ENCODE measurements around the gene BRSK2. TPM values are rescaled to one million over a fixed set of nuclear protein-coding genes. Genes with fewer than 3 reads are reported as not detected.

Gene BRSK2
- total RNA-seq, 3 donors from 2014 or later: 0.53 to 0.94 (median 0.76) TPM

- no peak overlapping the region for H3K4me3 Mint-ChIP-seq
- no peaks in the 10 kb centered on the region for H3K9me3 Mint-ChIP-seq
- ATAC-seq (no peak), DNase-seq (no peak)
- H3K27me3 Mint-ChIP-seq (ENCODE audit: low read depth): no peaks in the 10 kb centered on the region
- peaks cover 50% of the 10 kb centered on the region for H3K4me1 Mint-ChIP-seq (ENCODE audit: low read depth)
- H3K36me3 Mint-ChIP-seq (ENCODE audit: insufficient read depth): peaks cover 28% of the 10 kb centered on the region
These were observed 110.2 kb downstream of the BRSK2 start for GRCh38 chr11:1499899-1500298.

- ATAC-seq (no peak), DNase-seq (no peak)
- Mint-ChIP-seq H3K4me1 (ENCODE audit: low read depth) (peaks cover 46% of the 10 kb centered on the region), H3K9me3 (no peaks in the 10 kb centered on the region), H3K36me3 (ENCODE audit: insufficient read depth) (peaks cover 26% of the 10 kb centered on the region), H3K4me3 (no peak overlapping the region), H3K27me3 (ENCODE audit: low read depth) (no peaks in the 10 kb centered on the region)
These were observed 111.0 kb downstream of the BRSK2 start for GRCh38 chr11:1500466-1501420.

GRCh38 chr11:1501421-1502167 lies 111.9 kb downstream of the BRSK2 start:
- no peak for ATAC-seq
- H3K4me3 Mint-ChIP-seq: no peak overlapping the region
- no peaks in the 10 kb centered on the region for H3K27me3 Mint-ChIP-seq (ENCODE audit: low read depth)

DNA sequence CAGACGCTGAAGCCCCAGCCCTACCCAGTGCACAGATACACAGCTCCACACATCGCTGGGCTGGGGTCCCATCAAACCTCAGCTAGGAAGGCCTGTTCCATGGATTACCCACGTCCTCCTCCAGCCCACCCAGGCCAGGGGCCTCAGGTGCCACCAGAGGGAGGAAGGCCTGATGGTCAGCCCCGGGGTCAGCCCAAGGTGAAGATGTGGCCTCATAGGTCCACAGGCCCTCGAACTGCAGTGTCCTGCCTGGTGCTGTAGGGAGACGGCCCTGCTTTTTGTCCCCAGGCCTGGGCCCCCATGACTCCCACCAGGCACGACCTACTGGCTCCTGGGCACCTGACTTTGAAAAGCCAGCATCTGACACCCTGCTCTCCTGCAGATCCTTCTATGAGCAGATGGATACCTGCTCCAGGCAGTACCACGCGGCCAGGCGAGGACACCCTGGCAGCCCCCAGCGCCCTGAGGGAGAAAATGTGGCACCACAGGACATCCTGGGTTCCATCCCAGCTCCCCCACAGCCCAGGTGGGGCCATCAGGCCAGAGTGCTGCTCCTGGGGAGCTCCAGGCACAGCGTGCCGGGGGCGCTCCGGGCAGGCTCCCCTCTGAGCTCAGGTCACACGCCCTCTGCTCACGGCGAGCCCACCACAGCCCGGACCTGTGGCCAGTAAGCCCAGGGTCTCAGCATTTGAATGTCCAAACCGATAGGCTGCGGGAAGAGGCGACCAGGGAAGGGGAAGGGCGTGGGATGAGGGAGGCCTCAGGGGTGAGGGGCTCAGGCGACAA lies 112.6 kb downstream of the BRSK2 start:
- peaks cover 18% of the 10 kb centered on the region for H3K36me3 Mint-ChIP-seq (ENCODE audit: insufficient read depth)

More at GRCh38 chr11:1501421-1502167, 111.9 kb downstream of the BRSK2 start:
- no peaks in the 10 kb centered on the region for H3K9me3 Mint-ChIP-seq
- H3K4me1 Mint-ChIP-seq (ENCODE audit: low read depth): peaks cover 44% of the 10 kb centered on the region
- peaks cover 22% of the 10 kb centered on the region for H3K36me3 Mint-ChIP-seq (ENCODE audit: insufficient read depth)
- DNase-seq: no peak

DNA sequence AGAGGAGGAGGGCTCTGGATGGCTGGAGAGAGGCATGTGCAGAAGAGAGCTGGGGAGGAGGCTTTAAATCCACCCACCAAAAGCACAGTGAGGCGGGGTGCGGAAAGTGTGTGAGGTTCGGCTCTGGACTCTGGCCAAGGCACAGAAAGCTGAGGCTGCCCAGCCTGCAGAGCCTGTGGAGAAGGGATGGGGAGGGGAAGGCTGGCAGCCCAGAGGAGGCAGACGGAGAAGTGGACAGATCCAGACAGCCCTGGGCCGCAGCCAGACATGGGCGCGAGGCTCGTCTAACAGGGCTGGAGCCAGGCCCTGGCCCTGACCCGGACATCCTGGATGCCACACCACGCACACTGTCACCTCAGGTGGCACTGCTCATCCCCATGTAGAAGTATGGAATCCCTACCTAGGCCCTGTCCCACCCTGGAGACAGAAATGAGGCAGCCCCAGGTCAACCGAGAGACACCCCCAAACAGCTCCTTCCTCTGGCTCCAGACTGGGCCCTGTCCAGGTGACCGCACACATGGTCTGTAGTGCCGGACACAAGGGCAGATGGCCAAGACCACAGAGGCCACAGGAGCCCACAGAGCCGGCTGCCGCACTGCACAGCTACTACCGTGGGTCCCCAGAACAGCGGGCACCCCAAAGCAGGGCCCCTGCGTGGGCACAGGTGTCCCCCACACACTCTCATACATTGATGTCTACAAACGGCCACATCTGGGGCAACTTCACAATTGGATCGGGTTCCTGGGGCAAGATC lies 113.4 kb downstream of the BRSK2 start:
- Mint-ChIP-seq H3K9me3 (no peaks in the 10 kb centered on the region), H3K27me3 (ENCODE audit: low read depth) (no peaks in the 10 kb centered on the region), H3K36me3 (ENCODE audit: insufficient read depth) (peaks cover 16% of the 10 kb centered on the region), H3K4me1 (ENCODE audit: low read depth) (peaks cover 41% of the 10 kb centered on the region), H3K4me3 (no peak overlapping the region)
- DNase-seq: no peak
- no peak for ATAC-seq

More for the DNA sequence above, 112.6 kb downstream of the BRSK2 start:
- no peaks in the 10 kb centered on the region for H3K9me3 Mint-ChIP-seq
- no peak overlapping the region for H3K4me3 Mint-ChIP-seq
- H3K27me3 Mint-ChIP-seq (ENCODE audit: low read depth): no peaks in the 10 kb centered on the region
- DNase-seq: no peak
- no peak for ATAC-seq
- H3K4me1 Mint-ChIP-seq (ENCODE audit: low read depth): peaks cover 41% of the 10 kb centered on the region

- no peak for ATAC-seq
- H3K27me3 Mint-ChIP-seq (ENCODE audit: low read depth): no peaks in the 10 kb centered on the region
- no peak overlapping the region for H3K4me3 Mint-ChIP-seq
- peaks cover 39% of the 10 kb centered on the region for H3K4me1 Mint-ChIP-seq (ENCODE audit: low read depth)
- no peak for DNase-seq
- H3K9me3 Mint-ChIP-seq: no peaks in the 10 kb centered on the region
- H3K36me3 Mint-ChIP-seq (ENCODE audit: insufficient read depth): peaks cover 13% of the 10 kb centered on the region
These were observed 114.0 kb downstream of the BRSK2 start for GRCh38 chr11:1503708-1504104.

- Mint-ChIP-seq H3K27me3 (ENCODE audit: low read depth) (no peaks in the 10 kb centered on the region), H3K9me3 (no peaks in the 10 kb centered on the region), H3K4me3 (no peak overlapping the region), H3K36me3 (ENCODE audit: insufficient read depth) (peaks cover 10% of the 10 kb centered on the region), H3K4me1 (ENCODE audit: low read depth) (peaks cover 40% of the 10 kb centered on the region)
- ATAC-seq (no peak), DNase-seq (no peak)
These were observed 114.4 kb downstream of the BRSK2 start for GRCh38 chr11:1504138-1504537.

DNA sequence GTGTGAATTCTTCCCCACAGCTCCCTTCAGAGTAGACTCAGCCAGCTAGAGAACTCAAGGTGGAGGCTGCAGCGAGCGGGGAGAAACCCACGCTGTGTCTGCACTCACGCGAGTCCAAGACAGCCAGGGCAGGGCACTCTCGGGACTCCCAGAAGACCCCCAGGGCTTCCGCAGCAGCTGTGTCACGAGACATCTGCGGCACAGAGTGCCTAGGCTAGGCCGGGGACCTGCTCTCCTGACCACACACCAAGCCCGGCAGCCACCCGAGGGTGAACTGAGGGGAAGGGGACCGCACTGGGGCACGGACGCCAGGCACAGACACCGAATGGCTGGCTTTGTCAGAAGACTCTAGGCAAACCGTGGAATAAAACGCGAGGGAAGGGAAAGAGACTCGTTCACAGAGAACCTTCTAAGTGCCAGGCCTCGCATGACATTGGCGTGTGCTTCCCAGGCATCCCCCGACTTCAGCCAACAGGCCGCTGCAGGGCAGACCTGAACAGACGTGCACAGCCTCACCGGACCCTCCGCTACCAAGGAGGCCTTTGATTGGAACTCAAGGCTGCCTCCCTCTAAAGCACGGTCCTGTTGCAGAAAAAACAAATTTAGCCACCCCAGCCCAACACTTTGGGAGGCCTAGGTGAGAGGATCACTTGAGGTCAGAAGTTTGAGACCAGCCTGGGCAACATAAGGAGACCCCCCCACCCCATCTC lies 115.0 kb downstream of the BRSK2 start:
- peaks cover 46% of the 10 kb centered on the region for H3K4me1 Mint-ChIP-seq (ENCODE audit: low read depth)
- H3K36me3 Mint-ChIP-seq (ENCODE audit: insufficient read depth): peaks cover 9% of the 10 kb centered on the region
- H3K4me3 Mint-ChIP-seq: no peak overlapping the region
- ATAC-seq (no peak), DNase-seq (no peak)
- no peaks in the 10 kb centered on the region for H3K27me3 Mint-ChIP-seq (ENCODE audit: low read depth)
- H3K9me3 Mint-ChIP-seq: no peaks in the 10 kb centered on the region

GRCh38 chr11:1505480-1505879 lies 115.7 kb downstream of the BRSK2 start:
- Mint-ChIP-seq H3K4me3 (no peak overlapping the region), H3K27me3 (ENCODE audit: low read depth) (no peaks in the 10 kb centered on the region), H3K36me3 (ENCODE audit: insufficient read depth) (peaks cover 6% of the 10 kb centered on the region), H3K4me1 (ENCODE audit: low read depth) (peaks cover 45% of the 10 kb centered on the region), H3K9me3 (no peaks in the 10 kb centered on the region)
- no peak for ATAC-seq
- DNase-seq: no peak

GRCh38 chr11:1506981-1507380 lies 117.2 kb downstream of the BRSK2 start:
- Mint-ChIP-seq H3K27me3 (ENCODE audit: low read depth) (no peaks in the 10 kb centered on the region), H3K36me3 (ENCODE audit: insufficient read depth) (peaks cover 2% of the 10 kb centered on the region), H3K4me1 (ENCODE audit: low read depth) (peaks cover 53% of the 10 kb centered on the region), H3K4me3 (no peak overlapping the region), H3K9me3 (no peaks in the 10 kb centered on the region)
- DNase-seq (no peak), ATAC-seq (no peak)

DNA sequence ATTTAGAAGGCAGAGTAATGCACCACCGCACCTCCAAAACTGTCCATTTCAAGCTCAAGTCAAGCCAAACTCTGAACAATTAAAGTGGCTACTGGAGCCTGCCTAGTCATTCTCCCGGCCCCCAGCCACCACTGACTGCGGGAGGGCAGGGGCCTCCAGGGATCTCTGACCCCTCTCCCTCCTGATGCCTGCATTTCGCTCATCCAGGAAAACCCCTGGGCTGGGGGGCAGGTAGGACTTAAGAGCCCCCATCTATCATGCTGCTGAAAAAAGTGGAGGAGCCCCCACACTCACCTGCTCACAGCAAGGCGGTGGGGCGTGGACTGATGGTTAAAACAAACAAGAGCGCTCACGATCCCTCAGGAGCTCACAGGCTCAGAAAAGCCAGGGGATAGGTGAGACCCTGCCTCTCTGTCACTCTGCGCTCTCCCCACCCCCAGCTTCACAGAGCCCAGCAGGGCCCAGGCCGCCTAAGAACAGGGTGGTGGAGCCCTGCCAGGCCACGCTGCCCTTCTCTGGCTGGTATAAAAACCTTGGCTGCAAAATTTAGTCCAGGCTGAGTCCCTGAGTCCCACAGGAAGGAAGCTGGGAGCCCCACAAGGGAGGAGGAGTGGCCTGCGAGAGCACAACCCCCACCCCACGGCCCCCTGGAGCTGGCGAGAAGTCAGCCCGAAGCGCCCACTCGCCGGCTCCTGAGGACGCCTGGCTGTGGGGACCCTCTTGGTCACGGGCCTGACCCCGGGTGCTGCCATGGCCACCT lies 117.8 kb downstream of the BRSK2 start:
- Mint-ChIP-seq H3K27me3 (ENCODE audit: low read depth) (no peaks in the 10 kb centered on the region), H3K9me3 (no peaks in the 10 kb centered on the region), H3K36me3 (ENCODE audit: insufficient read depth) (peaks cover 2% of the 10 kb centered on the region), H3K4me1 (ENCODE audit: low read depth) (peaks cover 58% of the 10 kb centered on the region), H3K4me3 (no peak overlapping the region)
- ATAC-seq (no peak), DNase-seq (no peak)

DNA sequence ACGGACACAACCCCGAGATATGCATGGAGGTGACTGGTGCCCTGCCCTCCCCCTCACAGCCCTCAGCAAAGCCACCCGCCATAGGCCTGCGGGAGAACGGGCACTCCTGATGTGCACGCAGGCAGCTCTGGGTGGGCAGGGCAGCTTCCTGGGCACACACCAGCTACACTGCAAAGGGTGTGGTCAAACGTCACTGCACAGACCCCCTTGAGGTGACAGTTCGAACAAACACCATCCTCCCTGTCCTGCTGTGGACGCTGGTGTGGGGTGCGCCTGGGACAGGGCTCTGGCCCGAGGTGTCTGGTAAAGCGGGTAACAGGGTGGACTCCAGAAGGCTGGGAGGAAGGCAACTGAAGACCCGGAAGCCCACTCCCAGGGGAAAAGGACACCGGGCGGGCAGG lies 118.8 kb downstream of the BRSK2 start:
- DNase-seq (no peak), ATAC-seq (no peak)
- peaks cover 59% of the 10 kb centered on the region for H3K4me1 Mint-ChIP-seq (ENCODE audit: low read depth)
- no peaks in the 10 kb centered on the region for H3K9me3 Mint-ChIP-seq
- H3K4me3 Mint-ChIP-seq: no peak overlapping the region
- peaks cover 1% of the 10 kb centered on the region for H3K36me3 Mint-ChIP-seq (ENCODE audit: insufficient read depth)
- H3K27me3 Mint-ChIP-seq (ENCODE audit: low read depth): no peaks in the 10 kb centered on the region

Data from activated T-cell treated with anti-CD3 and anti-CD28 coated beads, Interleukin-2, amount 50 U/mL, for 4 hours (primary cell).